HCT116 (cell line): ENCODE results near the gene CCNJ.

Experiments
- JUND ChIP-seq: IDR thresholded peaks from 2 replicates; pipeline ENCODE4 v1.6.1; 2012
- RAD21 ChIP-seq: IDR thresholded peaks from 2 replicates; pipeline ENCODE4 v1.6.1; 2012; ENCODE audit warnings: low read depth, mild to moderate bottlenecking
- SP1 ChIP-seq: IDR thresholded peaks from 2 replicates; pipeline ENCODE4 v1.6.1; 2012; ENCODE audit warnings: low read depth
- TF ChIP-seq, protein P1 (sequence below), 3 experiments: fragments of 200-600 bp in 1 of 3; sonication (generic) in 1 of 3; IDR thresholded peaks in 2 of 3; conservative IDR thresholded peaks in 1 of 3; 2 replicates each; pipeline ENCODE4 v1.5.1; 2012 to 2017; ENCODE audit warnings: low read depth in 2 of 3, low read length in 2 of 3, antibody characterized with exemption in 1 of 3, borderline replicate concordance in 1 of 3, control low read depth in 1 of 3, mild to moderate bottlenecking in 1 of 3, mixed read lengths in 1 of 3, mixed run types in 1 of 3, moderate library complexity in 1 of 3; ENCODE audit not compliant: insufficient read depth in 1 of 3
- TF ChIP-seq, protein P2 (sequence below): IDR thresholded peaks from 2 replicates; pipeline ENCODE4 v1.6.1; 2011; ENCODE audit warnings: mild to moderate bottlenecking, low read length, moderate library complexity; ENCODE audit not compliant: insufficient replicate concordance; ENCODE audit errors: extremely low read depth

GRCh38 chr10:96075977-96076376 lies 32.6 kb downstream of the CCNJ start:
- TF ChIP-seq, protein P1, sequence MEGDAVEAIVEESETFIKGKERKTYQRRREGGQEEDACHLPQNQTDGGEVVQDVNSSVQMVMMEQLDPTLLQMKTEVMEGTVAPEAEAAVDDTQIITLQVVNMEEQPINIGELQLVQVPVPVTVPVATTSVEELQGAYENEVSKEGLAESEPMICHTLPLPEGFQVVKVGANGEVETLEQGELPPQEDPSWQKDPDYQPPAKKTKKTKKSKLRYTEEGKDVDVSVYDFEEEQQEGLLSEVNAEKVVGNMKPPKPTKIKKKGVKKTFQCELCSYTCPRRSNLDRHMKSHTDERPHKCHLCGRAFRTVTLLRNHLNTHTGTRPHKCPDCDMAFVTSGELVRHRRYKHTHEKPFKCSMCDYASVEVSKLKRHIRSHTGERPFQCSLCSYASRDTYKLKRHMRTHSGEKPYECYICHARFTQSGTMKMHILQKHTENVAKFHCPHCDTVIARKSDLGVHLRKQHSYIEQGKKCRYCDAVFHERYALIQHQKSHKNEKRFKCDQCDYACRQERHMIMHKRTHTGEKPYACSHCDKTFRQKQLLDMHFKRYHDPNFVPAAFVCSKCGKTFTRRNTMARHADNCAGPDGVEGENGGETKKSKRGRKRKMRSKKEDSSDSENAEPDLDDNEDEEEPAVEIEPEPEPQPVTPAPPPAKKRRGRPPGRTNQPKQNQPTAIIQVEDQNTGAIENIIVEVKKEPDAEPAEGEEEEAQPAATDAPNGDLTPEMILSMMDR (IDR thresholded peaks at IDR 0.05 in 2 of 3, conservative IDR thresholded peaks at IDR 0.05 in 1 of 3; ENCODE audit: borderline replicate concordance in 1 of 3, insufficient read depth in 1 of 3, low read depth in 2 of 3, low read length in 2 of 3), result no peak
- TF ChIP-seq SP1, result no peak
- no peak for TF ChIP-seq JUND
- no peak for TF ChIP-seq RAD21
- TF ChIP-seq, protein P2, sequence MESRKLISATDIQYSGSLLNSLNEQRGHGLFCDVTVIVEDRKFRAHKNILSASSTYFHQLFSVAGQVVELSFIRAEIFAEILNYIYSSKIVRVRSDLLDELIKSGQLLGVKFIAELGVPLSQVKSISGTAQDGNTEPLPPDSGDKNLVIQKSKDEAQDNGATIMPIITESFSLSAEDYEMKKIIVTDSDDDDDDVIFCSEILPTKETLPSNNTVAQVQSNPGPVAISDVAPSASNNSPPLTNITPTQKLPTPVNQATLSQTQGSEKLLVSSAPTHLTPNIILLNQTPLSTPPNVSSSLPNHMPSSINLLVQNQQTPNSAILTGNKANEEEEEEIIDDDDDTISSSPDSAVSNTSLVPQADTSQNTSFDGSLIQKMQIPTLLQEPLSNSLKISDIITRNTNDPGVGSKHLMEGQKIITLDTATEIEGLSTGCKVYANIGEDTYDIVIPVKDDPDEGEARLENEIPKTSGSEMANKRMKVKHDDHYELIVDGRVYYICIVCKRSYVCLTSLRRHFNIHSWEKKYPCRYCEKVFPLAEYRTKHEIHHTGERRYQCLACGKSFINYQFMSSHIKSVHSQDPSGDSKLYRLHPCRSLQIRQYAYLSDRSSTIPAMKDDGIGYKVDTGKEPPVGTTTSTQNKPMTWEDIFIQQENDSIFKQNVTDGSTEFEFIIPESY, result no peak
